HS-5 (cell line): Measurements from ENCODE around the gene PDE3B.
"Not testable (repeated sequence)": the region's sequence is repeated elsewhere in the genome, so short reads cannot be mapped to it uniquely, and the experiment has no call there.

Experiments used
- DNase-seq: peaks from one replicate; pipeline ENCODE4 v3.0.0-alpha.2; 2012; ENCODE audit warnings: low read depth

PDE3B gene

DNA sequence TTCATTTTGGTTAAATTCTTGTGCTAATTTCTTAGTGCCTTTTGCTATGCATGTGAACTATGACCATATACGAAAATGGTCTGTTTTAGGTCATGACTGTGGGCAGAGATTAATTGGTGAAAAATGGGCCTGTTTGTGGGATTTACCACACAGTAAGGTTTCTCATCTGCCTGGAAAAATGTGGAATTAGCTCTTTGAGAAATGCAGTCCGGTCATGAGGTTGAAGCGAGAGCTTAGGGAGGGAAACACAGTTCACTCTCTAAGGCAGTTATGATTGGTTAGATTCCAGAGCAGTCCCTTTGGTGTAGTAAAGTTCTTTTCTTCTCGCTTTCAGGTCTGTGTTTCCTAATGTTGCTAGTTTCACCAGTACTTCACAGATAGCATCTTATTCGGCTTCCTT lies 1.2 kb upstream of the PDE3B start:
- no peak for DNase-seq

GRCh38 chr11:14642873-14643696 lies 519 bp upstream of the PDE3B start:
- no peak for DNase-seq

- peak; percentile 15 for DNase-seq
Observed at GRCh38 chr11:14644226-14645014, 816 bp downstream of the PDE3B start.

- DNase-seq, result peak; percentile 31
Observed at GRCh38 chr11:14645015-14645912, 1.7 kb downstream of the PDE3B start.

GRCh38 chr11:14645985-14646900 lies 2.6 kb downstream of the PDE3B start:
- DNase-seq, result no peak

- DNase-seq, result no peak
Observed at GRCh38 chr11:14650064-14650463, 6.5 kb downstream of the PDE3B start.

DNA sequence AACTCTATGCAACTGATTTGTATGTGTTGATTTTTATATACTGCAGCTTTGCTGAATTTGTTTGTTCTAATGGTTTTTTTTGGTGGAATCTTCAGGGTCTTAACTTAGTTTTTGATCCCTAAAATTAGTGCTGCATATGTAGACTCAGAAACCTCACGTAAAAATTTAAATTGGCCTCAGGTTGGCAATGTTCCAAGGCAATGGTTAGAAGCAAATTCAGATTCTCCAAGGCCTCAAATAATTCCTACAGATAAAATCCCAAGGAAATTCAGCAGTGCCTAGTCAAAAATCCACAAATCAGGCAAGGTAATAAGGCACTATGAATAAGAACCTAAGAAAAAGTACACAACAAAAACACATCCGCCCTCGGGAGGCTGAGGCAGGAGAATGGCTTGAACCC lies 9.5 kb downstream of the PDE3B start:
- DNase-seq, result no peak

GRCh38 chr11:14655435-14655834 lies 11.8 kb downstream of the PDE3B start:
- DNase-seq, result no peak

DNA sequence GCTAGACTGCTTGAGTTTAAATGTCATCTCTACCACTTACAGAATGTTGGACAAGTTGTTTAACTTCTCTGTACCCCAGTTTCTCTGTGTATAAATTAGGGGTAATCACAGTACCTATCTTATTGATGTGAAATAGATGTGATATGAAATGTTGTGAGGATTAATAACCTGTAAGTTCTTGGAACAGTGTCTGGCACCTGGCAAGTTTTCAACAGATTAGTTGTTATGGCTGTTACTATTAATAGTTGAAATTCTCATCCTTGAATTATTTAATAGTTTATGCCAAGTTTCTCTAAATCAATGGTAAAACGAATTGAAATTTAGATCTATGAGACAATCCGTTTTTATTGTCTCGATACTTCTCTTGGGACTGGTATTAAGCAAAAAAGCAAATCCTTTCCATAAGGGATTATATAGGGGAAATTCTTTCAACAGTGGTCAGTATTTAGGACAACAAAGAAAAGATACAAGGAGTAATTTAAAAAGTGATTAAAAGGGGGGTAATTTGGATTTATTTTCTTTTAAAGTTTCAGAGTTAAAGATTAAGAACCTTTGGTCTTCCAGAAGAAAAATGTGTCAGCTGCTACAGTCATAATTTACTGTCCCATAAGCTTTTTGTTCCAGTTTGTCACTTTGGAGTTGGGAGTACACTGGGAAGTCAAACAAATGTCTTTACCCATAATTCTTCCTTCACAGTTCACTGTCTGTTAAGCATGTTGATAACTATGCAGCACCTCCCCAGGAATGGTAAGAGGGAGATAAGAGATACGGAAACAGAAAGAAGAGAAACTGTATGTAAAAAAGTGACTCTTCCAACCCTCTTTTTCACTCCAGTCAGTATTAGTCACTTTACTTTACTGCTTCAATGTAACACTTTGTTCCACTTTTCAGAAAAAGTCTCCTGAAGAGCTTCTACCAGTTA lies 13.2 kb downstream of the PDE3B start:
- DNase-seq, result no peak

GRCh38 chr11:14657841-14658240 lies 14.2 kb downstream of the PDE3B start:
- no peak for DNase-seq

- DNase-seq, result not testable (repeated sequence)
Observed at GRCh38 chr11:14664926-14665325, 21.3 kb downstream of the PDE3B start.

DNA sequence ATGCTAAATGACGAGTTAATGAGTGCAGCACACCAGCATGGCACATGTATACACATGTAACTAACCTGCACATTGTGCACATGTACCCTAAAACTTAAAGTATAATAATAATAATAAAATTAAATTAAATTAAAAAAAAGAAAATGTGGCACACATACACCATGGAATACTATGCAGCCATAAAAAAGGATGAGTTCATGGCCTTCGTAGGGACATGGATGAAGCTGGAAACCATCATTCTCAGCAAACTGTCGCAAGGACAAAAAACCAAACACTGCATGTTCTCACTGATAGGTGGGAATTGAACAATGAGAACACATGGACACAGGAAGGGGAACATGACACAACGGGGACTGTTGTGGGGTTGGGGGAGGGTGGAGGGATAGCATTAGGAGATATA lies 23.7 kb downstream of the PDE3B start:
- not testable (repeated sequence) for DNase-seq

DNA sequence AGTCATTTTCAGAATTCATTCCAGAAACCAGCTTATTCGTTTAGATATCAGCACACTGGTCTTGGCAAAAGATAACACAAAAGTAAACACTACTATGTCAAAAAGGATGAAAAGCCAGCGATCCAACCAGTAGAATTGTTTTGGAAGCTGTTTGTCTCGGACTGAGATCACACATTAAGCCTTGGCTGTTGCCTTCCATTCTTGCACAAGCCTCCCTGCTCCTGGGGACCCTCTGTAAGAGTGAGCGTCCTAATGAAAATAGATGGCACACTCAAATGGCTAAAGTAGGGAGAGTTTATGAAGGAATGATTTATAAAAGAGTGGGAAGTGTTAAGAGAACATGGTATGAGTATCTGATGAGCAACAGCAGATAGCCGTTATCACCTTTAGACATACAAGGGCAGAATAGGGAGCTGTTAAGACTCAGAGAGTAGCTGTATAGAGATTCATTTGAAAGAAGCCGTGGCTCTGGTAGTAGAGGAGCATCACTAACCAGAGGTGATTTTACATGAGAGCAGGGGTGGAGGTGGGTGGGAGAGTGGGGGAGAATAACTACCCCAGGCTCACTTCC lies 25.2 kb downstream of the PDE3B start:
- DNase-seq, result no peak

DNA sequence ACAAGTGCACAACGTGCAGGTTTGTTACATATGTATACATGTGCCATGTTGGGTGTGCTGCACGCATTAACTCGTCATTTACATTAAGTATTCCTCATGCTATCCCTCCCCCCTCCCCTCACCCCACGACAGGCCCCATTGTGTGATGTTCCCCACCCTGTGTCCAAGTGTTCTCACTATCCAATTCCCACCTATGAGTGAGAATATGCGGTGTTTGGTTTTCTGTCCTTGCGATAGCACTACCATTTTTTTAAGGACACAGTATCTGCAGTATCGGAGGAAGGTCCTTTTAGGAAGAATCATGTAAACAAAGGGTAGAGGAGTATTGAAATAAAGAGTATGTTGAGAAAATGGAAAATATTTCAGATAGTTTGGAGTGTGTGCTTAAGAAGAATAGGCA lies 25.9 kb downstream of the PDE3B start:
- DNase-seq, result no peak

- no peak for DNase-seq
Observed at GRCh38 chr11:14669958-14670357, 26.4 kb downstream of the PDE3B start.

DNA sequence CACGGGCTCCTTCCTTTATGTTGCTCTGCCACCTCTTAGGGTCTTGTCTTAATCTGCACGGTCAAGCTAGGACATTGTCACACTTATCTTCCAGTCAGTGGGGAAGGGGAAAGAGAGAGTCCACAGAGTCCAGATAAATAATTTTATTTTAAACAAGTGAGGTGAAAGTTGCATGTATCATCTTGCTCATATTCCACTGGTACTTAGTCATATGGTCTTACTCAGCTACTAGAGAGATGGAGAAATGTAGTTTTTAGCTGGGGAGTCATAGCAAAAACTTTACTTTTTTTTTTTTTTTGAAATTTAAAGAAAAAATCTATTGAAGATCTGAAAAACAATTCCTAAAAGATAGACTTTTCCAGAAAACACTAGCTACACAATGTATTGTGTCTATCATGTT lies 29.0 kb downstream of the PDE3B start:
- peak; percentile 38 for DNase-seq

- no peak for DNase-seq
Observed at GRCh38 chr11:14673421-14673820, 29.8 kb downstream of the PDE3B start.

- no peak for DNase-seq
Observed at GRCh38 chr11:14673824-14674405, 30.3 kb downstream of the PDE3B start.

DNA sequence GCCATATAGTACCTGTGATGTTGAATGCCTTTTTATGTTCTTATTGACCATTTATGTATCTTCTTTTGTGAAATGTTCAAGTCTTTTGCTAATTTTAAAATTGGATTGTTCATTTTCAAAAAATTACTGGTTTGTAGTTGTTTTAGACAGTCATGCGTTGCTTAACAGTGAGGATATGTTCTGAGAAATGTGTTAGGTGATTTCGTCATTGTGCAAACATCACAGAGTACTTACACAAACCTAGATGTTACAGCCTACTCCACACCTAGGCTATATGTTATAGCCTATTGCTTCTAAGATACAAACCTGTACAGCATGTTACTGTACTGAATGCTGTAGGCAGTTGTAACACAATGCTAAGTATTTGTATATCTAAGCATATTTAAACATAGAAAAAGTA lies 32.5 kb downstream of the PDE3B start:
- DNase-seq, result no peak
